ENCODE results near the gene OR4F6.

Gene OR4F6

DNA sequence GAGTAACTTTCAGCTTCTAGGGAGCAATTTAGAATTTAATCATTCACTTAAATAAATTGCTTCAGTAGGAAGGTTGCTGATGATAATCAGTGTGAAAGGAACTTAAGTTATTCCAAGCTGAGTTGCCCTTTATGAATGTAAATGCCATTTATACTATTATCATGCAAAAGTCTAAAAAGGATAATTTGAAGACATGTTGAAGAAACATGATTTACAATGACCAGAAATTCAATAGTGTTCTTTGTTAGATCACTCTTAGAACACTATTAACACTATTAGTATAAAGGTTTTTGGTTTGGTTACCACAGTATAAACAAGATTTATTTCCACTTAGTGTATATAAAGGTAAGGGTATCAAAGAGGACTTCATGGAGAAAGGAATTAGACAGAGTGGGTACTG lies 1.6 kb downstream of the OR4F6 start:
- DNase-seq (ENCODE audit: low read depth), result no peak

DNA sequence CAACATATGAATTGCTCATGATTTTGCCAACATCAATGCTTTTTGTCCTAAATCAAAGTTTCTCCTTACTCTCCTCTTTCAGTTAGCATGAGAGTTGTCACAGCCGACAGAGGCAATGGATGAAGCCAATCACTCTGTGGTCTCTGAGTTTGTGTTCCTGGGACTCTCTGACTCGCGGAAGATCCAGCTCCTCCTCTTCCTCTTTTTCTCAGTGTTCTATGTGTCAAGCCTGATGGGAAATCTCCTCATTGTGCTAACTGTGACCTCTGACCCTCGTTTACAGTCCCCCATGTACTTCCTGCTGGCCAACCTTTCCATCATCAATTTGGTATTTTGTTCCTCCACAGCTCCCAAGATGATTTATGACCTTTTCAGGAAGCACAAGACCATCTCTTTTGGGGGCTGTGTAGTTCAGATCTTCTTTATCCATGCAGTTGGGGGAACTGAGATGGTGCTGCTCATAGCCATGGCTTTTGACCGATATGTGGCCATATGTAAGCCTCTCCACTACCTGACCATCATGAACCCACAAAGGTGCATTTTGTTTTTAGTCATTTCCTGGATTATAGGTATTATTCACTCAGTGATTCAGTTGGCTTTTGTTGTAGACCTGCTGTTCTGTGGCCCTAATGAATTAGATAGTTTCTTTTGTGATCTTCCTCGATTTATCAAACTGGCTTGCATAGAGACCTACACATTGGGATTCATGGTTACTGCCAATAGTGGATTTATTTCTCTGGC lies 2.5 kb downstream of the OR4F6 start:
- no peak for DNase-seq (ENCODE audit: low read depth)

DNA sequence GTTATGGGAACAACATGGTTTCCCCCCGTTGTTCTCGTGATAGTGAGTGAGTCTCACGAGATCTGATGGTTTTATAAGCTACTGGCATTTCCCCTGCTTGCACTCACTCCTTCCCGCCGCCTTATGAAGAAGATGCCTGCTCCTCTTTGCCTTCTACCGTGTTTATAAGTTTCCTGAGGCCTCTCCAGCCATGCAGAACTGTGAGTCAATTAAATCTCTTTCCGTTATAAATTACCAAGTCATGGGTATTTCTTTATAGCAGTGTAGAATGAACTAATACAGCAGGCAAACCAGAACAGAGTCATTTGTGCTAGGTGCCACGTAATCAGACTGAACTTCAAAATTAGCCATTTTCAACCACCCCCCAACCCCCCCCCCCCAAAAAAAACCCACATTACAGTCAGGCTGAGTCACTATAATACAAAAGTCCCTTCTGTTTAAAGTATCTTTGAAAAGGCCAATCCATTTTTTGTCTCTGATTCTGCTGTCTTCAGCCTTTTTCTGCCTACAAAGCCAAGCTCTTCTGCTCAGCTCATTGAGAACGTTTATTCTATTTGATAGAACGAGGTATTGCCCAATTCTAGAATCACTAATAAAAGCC lies 4.1 kb downstream of the OR4F6 start:
- no peak for DNase-seq (ENCODE audit: low read depth)

DNA sequence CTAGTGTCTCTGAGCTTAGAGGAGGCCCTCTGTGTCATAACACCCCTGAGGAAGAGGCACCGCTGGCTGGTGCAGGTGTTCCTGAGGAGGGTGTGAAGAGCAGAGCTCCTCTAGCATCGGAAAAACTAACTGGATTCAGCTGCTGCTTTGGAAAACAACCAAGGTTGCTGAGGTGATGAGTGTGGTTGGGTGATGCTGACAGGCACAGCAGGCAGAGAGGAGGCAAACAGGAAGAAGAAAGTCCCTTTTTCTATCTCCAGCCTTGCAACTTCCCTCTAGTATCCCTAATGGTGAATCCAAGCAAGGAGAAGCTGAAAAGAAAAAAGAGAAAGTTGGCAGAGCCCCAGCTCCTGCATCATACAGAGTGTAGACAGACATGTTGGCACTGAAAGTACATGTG lies 4.9 kb downstream of the OR4F6 start:
- DNase-seq (ENCODE audit: low read depth), result no peak

DNA sequence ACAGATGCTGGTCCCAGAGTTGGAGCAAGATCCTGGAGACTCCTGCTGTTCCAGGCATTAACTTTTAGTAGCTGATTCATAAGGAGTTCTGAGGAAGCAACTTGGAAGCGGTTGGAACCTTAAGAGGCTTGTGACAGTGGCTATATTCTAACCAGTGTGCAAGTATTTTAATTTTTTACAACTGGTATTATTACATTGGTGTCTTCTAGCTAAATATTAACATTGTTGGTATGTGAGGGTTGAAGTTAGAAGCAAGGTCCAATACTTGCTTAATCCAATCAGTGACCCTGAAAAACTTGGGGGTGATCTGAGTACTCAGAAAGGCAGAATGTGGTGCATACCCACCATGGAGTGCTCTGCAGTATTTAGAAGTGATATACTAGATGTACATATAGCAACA lies 7.1 kb downstream of the OR4F6 start:
- DNase-seq (ENCODE audit: low read depth), result no peak

DNA sequence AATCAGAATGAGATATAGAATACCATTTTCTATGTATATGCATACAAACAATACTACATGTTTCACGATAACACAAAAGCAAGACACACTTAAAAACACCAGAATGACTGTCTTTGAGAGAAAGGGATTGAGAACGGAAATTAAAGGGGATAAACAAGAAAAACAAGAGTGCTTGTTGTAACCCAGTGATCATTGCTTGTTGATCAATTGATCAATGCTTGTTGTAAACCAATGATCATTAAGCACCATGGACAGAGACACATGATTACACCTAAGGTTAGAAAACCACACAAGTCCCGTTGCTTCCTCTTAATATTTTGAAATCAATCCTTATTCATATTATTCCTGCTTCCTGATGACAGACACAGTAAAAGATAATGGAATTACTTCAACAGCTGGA lies 7.6 kb downstream of the OR4F6 start:
- DNase-seq (ENCODE audit: low read depth), result no peak

DNA sequence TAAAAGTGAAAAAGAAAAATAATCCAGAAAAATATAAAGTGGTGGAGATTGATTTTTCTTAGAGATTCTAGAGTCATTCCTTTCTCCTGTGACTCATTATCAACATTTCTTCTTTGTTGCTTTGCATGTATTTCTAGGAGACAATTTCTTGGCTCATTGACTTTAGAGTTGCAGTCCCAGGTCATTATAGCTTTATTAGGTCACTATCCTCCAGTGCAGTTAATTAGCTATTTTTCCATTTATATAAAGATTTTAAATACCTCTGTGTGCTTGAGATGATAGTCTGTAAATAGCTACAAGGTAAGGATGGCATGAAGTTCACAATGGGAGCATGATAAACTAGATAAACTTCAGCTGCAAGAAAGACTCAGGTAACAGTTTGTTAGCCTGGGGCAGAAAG lies 8.6 kb downstream of the OR4F6 start, which contains the start of gene OR4F15:
Gene OR4F15 (plus strand): TSS at position 301 of the 400 bp plus-strand sequence. CDS start 5,985 bp downstream, outside the sequence.
- no peak for DNase-seq (ENCODE audit: low read depth)

DNA sequence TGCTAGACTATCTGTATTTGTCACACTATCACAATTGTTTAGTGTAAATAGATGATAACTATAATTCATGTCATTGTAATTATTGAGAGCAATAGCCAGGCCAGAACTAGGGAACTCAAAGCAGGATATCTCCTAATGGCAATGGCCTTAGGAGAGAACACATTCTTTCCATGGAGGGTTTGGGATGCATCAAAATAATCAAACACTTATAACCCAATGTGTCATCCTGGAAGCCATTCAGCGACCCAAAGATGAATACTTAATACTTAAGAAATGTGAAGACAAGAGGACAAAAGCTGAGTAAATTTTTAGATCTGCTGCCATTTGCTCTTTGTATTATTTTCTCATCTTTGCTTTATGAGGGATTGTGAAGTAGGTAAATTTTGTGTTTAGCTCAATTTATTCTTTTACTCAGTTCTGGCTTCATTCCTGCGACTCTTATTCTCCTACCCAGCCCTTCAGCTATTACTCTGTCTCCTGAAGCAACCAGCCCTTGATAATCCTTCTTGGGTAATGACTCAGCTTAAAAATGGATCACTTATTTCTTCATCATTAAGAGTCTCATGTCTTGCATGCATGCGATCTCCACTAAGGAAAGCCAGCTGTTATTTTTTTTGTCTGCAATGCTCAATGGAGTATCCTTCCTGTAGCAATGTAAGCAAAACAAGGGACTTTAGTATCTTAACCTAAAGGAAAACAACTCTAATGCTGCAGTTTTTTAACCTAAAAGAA lies 10.7 kb downstream of the OR4F6 start:
- no peak for DNase-seq (ENCODE audit: low read depth)

DNA sequence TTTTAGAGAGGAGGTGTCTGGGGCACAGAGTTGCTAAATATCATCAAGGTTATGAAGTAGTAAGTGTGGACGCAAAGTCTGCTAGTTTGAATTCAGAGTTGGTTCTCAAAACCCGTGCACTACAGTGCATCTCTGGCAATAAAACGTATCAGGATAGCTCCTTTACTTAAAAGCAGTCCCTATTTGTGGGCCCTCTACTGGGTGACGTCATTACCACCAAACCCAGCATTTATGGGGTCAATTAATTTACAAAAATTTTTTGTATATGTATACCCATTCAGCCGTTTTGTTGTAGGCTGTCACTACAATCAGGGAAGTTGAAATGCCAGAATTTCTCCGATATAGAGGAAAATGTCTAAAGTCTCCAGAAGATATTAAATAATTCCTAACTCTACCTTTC lies 17.5 kb downstream of the OR4F6 start:
- DNase-seq (ENCODE audit: low read depth), result no peak

DNA sequence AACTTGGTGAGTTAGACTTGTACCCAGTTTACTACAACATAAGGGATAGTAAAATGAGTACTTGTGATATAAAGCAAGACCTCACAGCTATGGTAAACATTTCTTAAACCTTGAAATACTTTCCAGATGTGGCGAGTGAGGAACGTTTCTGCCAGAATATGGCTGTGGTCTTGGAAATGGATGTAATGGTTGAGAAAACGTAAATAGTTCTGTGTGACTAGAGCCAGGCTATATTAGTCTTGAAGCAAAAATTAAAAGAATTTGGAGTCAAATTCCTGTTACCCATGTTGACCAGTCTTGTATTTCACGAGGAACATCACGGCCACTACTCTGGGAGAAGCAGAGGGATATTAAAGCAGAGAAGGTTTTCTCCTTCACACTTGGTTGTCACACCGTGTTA lies 23.9 kb downstream of the OR4F6 start:
- no peak for DNase-seq (ENCODE audit: low read depth)

DNA sequence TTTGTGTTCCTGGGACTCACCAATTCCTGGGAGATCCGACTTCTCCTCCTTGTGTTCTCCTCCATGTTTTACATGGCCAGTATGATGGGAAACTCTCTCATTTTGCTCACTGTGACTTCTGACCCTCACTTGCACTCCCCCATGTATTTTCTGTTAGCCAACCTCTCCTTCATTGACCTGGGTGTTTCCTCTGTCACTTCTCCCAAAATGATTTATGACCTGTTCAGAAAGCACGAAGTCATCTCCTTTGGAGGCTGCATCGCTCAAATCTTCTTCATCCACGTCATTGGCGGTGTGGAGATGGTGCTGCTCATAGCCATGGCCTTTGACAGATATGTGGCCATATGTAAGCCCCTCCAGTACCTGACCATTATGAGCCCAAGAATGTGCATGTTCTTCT lies 25.5 kb downstream of the OR4F6 start:
- no peak for DNase-seq (ENCODE audit: low read depth)

DNA sequence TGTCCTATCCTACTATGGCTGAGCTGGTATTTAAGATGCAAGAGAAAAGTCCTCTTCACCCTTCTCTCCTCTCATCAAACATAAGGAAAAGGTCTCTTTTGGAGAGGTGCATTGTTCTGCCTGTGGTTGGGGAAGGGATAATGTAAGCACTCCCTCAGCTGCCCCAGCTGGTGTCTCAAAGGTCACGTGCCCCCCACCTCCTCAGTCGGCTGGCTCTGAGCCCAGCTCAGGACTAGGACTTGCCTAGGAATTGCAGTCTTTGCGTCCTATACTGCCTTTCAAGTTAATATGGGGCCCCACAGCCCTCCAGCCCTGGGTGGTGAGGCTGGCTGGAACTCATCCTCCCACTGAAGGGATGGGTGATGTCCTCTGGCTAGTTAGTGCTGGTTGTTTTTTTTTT lies 38.3 kb downstream of the OR4F6 start:
- DNase-seq (ENCODE audit: low read depth), result no peak

DNA sequence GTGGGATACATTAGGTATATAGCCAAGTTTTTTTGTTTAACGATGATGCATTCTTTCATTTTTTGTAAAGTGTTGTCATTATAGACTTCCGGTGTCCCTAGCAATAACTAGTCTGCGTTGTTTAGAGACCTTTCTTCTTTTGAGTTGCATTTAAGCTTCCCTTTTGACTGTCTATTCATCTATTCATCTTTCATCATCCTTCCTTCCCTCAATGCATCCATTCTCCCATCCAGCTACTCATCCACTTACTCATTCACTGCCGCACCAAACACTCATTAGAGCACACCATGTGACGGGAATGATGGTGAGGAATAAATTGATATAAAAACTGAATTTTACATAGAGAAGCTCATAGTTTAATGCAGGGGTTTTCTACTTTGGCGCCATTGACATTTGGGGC lies 41.6 kb downstream of the OR4F6 start:
- no peak for DNase-seq (ENCODE audit: low read depth)

DNA sequence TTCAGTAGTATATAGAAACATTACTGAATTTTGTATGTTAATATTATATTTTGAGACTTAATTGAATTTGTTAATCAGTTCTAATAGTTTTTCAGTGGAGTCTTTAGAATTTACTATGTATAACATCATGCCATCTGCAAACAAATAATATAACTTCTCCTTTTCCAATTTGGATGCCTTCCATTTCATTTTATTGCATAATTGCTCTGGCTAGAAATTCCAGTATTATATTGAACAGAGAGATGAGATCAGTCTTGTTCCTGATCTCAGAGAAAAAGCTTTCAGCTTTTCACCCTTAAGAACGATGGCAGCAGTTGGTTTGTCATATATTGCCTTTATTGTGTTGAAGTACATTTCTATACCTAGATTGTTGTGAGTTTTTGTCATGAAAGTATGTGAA lies 49.0 kb downstream of the OR4F6 start:
- DNase-seq (ENCODE audit: low read depth), result no peak
